GM21529 (cell line): Measurements from ENCODE around the gene TFIP11.
"Not testable (repeated sequence)": the region's sequence is repeated elsewhere in the genome, so short reads cannot be mapped to it uniquely, and the experiment has no call there.

Experiments
- ATAC-seq: cut with Tn5 transposase; IDR thresholded peaks from one replicate; pipeline ENCODE4 v1.9.1; 2021; ENCODE audit not compliant: unreplicated experiment

Gene TFIP11

DNA sequence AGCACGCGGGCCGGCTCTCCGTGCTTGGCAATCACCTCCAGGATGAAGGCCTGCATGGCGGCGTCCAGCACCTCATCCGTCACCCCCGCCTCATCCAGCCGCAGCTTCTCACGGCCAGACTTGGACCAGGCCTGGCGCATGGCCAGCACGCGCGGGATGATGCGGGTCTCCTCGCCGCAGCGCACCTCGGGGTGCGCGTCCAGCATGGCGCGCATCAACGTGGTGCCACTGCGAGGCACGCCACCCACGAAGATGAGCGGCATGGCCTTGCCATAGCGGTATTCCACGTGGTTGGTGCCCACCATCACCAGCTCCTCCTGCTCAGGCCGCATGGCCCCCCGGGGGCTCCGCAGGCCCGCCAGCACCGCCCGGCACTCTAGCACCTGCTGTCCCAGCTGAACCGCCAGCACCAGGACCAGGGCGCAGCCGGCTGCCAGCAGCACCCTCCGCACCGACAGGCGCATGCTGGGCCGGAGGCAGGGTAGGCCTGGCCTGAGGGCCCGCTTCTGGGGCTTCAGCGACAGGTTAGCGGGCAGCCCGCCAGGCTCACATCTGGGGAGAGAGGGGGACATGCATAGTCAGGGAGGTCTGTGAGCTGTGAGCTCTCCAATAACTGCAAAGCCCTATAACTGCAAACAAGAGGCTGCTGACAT, 29.0 kb upstream of the TFIP11 start:
- no peak for ATAC-seq

DNA sequence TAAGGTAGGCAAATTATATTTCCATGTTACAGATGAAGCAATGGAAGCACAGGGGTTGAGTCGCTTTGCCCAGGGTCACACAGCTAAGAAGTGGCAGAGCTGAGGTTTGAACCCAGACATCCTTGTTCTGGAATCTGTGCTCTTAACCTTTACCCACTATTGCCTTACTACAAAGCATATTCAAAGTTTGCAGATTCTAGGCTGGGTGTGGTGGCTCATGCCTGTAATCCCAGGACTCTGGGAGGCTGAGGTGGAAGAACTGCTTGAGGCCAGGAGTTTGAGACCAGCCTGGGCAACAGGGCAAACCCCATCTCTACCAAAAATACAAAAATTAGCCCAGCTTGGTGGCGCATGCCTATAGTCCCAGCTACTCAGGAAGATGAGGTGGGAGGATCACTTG, 27.8 kb upstream of the TFIP11 start:
- no peak for ATAC-seq

GRCh38 chr22:26536762-26537134, 24.5 kb upstream of the TFIP11 start:
- no peak for ATAC-seq

- no peak for ATAC-seq
These were observed 23.9 kb upstream of the TFIP11 start for GRCh38 chr22:26536056-26536761.

GRCh38 chr22:26535603-26535908, 23.3 kb upstream of the TFIP11 start:
- ATAC-seq: no peak

DNA sequence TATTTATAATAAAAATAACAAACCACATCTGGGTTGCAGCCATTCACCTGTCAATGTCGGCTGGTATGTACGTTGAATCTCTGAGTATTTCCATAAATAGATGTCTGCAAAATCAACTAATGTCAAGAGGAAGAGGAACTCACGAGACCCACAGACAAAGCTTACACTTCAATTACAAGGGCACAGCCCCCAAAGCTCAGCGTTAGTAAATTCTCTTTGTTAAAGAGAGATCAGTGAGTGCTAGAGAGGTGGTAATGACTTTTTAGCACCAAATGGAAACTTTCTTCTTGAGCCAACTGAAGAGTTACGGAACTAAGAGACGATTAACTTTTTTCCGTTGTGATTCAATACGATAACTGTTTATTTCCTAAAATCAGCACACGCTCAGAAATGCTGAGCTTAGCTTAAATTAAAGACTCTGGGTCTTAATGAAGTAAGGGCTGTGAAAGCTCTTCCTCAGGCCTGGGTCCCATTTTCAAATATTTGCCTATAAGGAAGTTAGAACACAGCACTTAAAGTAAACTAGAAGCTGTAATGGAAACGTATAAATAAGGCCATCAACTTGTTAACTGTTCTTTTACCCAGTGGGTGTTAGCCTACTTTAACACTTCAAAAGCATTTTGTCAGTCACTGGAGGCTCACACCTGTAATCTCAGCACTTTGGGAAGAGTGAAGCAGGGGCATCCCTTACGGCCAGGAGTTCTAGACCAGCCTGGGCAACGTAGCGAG, 22.8 kb upstream of the TFIP11 start:
- ATAC-seq: no peak

DNA sequence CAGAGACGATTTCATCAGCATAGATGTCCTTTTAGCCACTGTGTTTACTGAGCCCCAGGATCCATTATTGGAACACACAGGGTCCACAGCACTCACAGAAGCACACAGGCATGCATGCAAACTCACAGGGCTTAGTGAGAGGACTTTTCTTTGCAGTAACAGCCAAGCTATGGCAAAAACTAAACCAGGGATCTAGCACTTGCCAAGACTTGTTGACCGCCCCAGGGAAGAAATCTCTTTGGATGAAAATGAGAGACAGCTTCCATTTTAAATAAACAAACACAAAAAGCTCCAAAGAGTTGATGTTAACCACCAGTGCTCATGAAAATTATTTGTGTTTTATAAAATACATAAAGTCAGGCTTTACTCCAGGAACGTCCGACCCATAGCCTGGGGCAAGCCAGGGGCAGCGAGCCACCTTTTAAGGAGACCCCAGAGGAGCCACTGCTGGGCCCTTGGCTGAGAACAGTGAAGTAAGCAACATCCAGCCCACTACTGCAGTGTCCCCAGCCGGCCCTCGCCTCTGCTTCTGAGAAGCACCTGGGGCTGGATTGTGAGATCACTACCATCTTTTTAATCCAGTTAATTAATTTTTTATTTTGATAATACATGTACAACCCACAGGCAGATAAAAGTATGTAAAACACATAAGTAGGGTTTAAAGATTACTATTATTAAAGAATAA, 22.0 kb upstream of the TFIP11 start:
- ATAC-seq: no peak

DNA sequence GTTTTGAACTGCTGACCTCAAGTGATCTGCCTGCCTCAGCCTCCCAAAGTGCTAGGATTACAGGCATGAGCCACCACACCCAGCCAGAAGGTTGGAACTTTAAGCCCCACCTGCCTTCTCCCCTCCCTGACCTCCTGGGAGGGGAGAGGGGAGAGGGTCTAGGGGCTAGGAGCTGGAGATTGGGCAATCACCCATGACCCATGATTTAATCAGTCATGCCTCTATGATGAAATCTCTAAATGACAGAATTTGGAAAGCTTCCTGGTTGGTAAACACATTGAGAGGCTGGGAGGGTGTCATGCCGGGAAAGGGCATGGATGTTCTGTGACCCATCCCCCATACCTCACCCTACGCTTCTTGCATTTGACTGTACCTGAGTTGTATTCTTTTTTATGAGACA, 17.1 kb upstream of the TFIP11 start:
- ATAC-seq: no peak

- ATAC-seq: not testable (repeated sequence)
These were observed 16.2 kb upstream of the TFIP11 start for GRCh38 chr22:26528518-26528917.

DNA sequence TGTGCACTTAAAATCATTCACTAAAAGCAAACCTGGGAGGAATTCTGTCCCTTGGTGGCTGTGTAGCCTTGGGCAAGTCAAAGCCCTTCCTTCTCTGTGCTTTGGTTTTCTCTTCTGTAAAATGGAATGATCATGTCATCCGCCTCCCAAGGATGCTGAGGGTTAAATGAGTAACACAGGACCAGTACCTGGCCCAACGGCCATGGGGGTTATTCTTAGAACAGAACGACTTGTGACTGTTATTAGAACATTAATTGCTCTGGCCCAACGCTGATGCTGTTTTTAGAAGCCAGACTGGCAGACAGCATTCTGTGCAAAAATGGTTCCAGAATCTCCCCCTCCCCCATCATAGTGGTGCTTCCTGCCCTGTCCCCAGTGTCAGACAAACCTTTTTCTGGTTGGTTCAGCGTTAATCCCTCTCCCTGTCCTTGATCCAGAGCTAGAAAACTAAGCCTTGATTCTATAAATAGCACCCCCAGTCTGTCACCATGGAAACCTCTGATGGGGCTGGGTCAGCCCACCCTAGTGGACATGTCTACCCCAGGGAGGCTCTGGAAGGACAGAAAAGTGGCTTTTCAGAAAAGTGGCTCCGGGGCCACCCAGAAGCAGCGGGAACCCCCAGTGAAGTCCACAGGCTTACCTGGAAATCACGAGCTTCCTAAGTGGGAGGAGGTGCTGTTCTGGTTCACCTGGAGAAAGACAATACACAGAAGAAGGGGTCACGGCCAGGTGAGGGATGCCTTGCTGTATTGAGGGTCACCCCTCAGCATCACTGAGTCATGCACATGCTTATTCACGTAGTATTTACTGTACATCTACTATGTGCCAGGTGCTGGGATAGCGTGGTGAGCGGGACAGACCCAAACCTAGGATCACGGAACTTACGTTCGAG, 15.5 kb upstream of the TFIP11 start:
- ATAC-seq: no peak

DNA sequence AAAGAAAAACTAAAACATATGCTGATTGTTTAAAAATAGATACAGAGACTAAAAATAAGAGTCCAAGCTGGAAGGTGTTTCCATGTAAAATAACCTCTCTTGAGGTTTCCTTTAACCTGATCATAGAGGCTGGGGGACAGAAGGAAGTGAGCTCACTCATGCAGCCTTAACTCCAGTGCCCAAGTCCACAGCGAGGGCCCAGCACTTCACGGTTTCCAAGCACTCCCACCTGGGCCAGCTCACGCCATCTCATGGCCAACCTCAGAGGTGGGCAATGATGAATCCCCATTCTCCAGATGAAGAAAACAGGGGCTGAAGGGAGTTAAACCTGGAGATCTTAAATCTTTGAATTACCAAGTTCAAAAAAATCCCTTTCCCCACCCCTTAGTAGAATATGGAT, 14.9 kb upstream of the TFIP11 start:
- ATAC-seq: no peak

DNA sequence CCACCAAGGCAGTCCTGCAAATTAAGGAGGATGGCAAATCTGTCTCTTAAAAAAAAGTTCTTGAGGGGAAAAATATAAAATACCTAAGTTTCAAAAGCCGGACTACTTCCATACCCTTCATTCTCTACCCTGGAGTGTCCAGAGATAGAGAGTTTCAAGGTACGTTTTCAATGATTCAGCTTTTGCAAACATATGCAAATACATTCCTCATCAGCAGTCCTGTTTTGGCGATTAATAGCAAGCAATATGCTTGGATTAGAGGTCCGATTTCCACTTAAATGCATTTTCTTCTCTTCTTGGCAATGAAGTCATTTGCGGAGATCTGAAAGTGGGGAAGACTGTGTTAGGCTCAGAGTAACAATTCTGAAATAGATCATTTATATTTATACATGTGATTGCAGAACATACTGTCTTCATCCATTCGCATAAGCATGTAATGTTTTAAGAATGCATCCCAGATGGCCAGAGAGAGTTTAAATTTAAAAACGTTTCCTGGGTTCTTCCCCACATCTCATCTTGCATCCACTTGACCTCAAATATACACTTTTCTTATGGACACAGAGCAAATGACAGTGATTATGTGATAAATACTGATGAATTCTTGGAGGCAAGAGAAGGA, 13.8 kb upstream of the TFIP11 start:
- ATAC-seq: no peak

DNA sequence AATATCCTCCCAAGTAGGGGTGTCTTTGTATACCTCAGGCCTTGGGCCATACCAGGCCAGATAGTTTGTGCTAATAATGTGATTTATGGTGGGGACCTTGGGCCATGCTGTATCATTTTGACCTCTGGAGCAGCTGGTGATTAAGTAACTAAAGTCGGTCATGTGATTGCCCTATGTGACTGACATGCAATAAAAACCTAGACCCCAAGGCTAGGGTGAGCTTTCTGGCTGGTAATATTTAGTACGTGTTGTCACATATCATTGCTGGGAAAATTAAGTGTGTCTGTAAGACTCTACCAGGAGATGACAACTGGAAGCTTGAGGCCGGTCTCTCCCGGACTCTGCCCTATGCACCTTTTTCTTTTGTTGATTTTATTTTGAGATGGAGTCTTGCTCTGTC, 12.6 kb upstream of the TFIP11 start:
- no peak for ATAC-seq

DNA sequence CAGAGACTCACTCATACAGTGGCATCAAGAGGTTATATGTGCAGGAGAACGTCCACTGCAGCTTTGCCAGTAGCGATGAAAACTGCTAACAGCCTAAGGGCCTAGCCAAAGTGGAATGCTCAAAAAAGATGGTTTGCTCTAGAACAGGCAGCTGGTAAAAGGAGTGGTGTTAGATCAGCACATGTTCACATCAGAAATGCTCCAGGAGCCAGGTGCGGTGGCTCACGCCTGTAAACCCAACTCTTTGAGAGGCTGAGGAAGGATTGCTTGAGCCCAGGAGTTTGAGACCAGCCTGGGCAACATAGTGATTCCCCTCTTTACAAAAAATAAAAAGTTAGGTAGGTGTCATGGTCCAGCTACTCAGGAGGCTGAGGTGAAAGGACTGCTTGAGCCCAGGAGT, 10.3 kb upstream of the TFIP11 start:
- ATAC-seq: no peak

DNA sequence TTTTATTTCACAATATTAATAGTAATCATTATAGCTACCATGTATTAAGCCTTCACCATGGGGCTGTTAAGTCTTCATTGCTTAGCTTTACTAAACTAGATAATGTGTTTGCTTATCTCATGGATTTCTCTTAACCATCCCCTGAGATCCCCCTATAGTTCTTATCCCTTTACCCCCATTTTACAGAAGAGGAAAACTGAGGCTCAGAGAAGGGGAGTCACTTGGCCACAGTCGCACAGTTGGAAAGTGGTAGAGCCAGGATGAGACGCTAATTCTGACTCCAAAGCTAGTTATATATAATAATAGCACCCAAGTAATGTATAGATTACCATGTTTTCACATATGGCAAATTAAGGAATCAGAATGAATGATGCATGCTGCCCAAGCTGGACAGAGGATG, 9.7 kb upstream of the TFIP11 start:
- ATAC-seq: no peak

DNA sequence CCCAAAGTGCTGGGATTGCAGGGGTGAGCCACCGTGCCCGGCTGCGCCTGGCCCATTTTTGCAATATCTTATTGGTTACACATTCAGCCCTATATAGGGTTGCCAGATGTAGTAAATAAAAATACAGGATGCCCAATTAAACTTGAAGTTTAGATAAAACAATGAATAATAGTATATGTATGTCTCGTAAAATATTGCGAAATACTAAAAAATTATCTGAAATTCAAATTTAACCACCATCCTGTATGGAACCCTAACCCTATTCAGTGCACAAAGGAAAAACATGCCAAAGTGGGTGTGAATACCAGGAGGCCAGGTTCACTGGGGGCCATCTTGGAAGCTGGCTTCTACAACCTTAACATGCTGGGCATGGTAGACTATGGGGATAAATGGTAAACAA, 5.2 kb upstream of the TFIP11 start:
- no peak for ATAC-seq

DNA sequence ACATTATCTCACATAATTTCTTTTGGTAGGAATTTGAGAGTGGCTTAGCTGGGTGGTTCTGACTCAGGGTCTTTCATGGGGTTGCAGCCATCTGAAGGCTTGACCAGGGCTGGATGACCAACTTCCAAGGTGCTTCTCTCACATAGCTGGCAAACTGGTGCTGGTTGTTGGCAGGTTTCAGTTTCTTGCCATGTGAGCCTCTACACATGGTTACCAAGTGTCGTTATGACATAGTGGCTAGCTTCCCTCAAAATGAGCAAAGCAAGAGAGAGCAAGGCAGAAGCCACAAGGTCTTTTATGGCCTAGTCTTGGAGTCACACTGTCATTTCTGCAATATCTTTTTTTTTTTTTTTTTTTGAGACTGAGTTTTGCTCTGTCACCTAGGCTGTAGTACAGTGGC, 4.2 kb upstream of the TFIP11 start:
- no peak for ATAC-seq

DNA sequence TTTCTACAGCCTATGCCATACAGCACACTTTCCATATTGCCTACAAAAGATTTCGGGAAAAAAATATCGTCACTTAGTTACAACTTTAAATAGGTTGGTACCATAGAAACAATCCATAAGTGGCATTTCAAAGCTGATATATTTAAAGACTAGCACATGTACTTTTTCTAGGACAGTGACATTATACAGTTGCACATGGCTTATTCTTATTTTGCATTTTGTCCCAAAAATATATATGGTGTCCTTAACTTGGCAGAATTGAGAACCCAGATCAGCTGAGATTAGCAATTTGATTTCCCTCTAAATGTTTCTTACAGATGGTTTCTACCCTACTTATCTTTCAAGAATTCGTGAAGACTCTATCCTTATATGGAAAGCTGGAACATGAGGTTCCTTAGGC, 3.7 kb upstream of the TFIP11 start:
- ATAC-seq: no peak

DNA sequence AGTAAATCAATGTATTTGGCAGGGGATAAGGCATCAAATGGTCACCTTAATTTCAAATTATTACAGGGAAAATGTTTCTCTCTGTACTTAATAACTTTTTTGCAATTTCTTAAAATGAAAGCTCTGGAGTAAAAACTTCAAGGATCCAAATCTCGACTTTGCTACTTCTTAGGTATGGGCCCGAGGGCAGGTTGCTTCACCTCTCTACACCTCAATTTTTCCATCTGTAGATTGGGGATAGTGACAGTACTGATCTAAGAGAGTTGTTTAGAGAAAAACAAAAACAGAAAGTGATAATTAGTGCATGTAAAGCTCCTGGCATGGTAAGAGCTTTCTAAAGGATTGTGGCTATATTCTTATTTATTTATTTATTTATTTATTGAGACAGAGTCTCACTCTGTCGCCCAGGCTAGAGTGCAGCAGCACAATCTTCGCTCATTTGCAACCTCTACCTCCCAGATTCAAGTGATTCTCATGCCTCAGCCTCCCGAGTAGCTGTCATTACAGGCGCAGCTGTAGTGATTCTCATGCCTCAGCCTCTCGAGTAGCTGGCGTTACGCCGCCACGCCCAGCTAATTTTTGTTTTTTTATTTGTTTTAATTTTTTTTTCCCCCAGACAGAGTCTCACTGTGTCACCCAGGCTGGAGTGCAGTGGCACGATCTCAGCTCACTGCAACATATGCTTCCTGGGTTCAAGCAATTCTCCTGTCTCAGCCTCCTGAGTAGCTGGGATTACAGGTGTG, 2.3 kb upstream of the TFIP11 start:
- no peak for ATAC-seq

DNA sequence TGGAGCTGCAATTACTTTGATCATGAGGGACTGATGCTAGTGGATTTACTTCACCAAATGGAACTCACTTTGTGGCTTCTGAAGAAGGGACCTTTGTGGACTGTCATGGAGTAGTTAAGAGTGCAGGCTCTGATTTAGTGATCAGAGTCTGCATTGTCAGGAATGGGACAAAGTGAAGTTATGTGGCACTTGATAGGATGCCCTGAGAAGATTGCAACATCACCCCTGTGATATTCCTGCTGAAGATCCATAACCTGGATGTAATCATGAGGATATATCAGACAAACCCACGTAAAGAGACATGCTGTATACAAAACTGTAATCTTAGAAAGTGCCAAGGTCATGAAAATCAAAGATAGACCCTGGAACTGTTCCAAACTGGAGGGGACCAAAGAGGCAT, 1.6 kb upstream of the TFIP11 start:
- no peak for ATAC-seq
